Activated CD8-positive, alpha-beta T cell treated with anti-CD3 and anti-CD28 coated beads for 36 hours (primary cell): ENCODE data around the gene NOXA1. TPM values are rescaled to one million over a fixed set of nuclear protein-coding genes. Genes with fewer than 3 reads are reported as not detected.

Experiments
- ATAC-seq: fragments of 200-7000 bp; cut with Tn5 transposase; one replicate; pipeline ENCODE4 v1.10.0; 2021; ENCODE audit warnings: mild to moderate bottlenecking, moderate library complexity
- CTCF ChIA-PET: fragments of 350-600 bp; sonication (Branson Sonifier 250); formaldehyde crosslinking; loops from one replicate; lab custom pipeline; 2021; ENCODE audit warnings: antibody characterized with exemption; lab: Charles Lee
- POLR2A ChIA-PET: fragments of 350-600 bp; sonication (Branson Sonifier 250); formaldehyde crosslinking; loops from one replicate; lab custom pipeline; 2021; ENCODE audit warnings: antibody characterized with exemption; lab: Charles Lee
- DNase-seq: peaks from one replicate; pipeline ENCODE4 v3.0.0-alpha.2; 2020
- H3K27ac Mint-ChIP-seq: one replicate; pipeline ENCODE4 v1.8.0; 2021; ENCODE audit warnings: mild to moderate bottlenecking, mixed read lengths
- H3K27me3 Mint-ChIP-seq: one replicate; pipeline ENCODE4 v1.8.0; 2021; ENCODE audit warnings: mixed read lengths
- H3K36me3 Mint-ChIP-seq: one replicate; pipeline ENCODE4 v1.8.0; 2021; ENCODE audit warnings: low read depth, mixed read lengths
- H3K4me1 Mint-ChIP-seq: one replicate; pipeline ENCODE4 v1.8.0; 2021; ENCODE audit warnings: low read depth, mixed read lengths
- H3K4me3 Mint-ChIP-seq: one replicate; pipeline ENCODE4 v1.8.0; 2021; ENCODE audit warnings: mild to moderate bottlenecking, moderate library complexity, mixed read lengths
- H3K9me3 Mint-ChIP-seq: one replicate; pipeline ENCODE4 v1.8.0; 2021; ENCODE audit warnings: mixed read lengths
- intact Hi-C: fragments of 100-400 bp; cut with micrococcal nuclease; formaldehyde crosslinking; loops from one replicate; pipeline ENCODE4 v1.10.0; 2022
- microRNA-seq: library from miRNA; unstranded; fragments of <30 nt; microRNA quantifications from one replicate; pipeline ENCODE4 v1.2.0, GENCODE V29; 2022; ENCODE audit warnings: borderline microRNAs expressed, borderline replicate concordance
- total RNA-seq, 2 experiments: library from RNA; stranded (reverse); gene quantifications; one replicate each; pipeline ENCODE4 v1.2.3, GENCODE V29; 2021
- TF ChIP-seq, protein P1 (sequence below): fragments of 200-600 bp; IDR thresholded peaks from one replicate; pipeline ENCODE4 v1.8.0; 2022; ENCODE audit warnings: antibody characterized with exemption, mild to moderate bottlenecking

The NOXA1 gene
- total RNA-seq, 2 experiments from 2014 or later: 0.72 to 0.95 TPM

GRCh38 chr9:137480686-137481683, 57.8 kb downstream of the NOXA1 start:
- Mint-ChIP-seq H3K36me3 (peaks cover 4% of the 10 kb centered on the region), H3K4me1 (peaks cover 7% of the 10 kb centered on the region), H3K27ac (no peak overlapping the region), H3K9me3 (peaks cover 5% of the 10 kb centered on the region), H3K27me3 (no peaks in the 10 kb centered on the region), H3K4me3 (no peak overlapping the region)
- ChIA-PET POLR2A (no interaction called here), CTCF (no interaction called here)
- DNase-seq: no peak
- TF ChIP-seq, protein P1, sequence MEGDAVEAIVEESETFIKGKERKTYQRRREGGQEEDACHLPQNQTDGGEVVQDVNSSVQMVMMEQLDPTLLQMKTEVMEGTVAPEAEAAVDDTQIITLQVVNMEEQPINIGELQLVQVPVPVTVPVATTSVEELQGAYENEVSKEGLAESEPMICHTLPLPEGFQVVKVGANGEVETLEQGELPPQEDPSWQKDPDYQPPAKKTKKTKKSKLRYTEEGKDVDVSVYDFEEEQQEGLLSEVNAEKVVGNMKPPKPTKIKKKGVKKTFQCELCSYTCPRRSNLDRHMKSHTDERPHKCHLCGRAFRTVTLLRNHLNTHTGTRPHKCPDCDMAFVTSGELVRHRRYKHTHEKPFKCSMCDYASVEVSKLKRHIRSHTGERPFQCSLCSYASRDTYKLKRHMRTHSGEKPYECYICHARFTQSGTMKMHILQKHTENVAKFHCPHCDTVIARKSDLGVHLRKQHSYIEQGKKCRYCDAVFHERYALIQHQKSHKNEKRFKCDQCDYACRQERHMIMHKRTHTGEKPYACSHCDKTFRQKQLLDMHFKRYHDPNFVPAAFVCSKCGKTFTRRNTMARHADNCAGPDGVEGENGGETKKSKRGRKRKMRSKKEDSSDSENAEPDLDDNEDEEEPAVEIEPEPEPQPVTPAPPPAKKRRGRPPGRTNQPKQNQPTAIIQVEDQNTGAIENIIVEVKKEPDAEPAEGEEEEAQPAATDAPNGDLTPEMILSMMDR: no peak
- intact Hi-C loops: no loop called here
- ATAC-seq: no peak

- Mint-ChIP-seq H3K36me3 (no peaks in the 10 kb centered on the region), H3K9me3 (no peaks in the 10 kb centered on the region), H3K4me3 (no peak overlapping the region), H3K27me3 (no peaks in the 10 kb centered on the region), H3K4me1 (peaks cover 7% of the 10 kb centered on the region), H3K27ac (no peak overlapping the region)
- ChIA-PET CTCF (no interaction called here), POLR2A (no interaction called here)
- intact Hi-C loops: no loop called here
- TF ChIP-seq, protein P1: no peak
- ATAC-seq: no peak
- no peak for DNase-seq
Observed at GRCh38 chr9:137482094-137482781, 59.0 kb downstream of the NOXA1 start.

Small RNA genes lying within 50 kb of the gene (microRNA-seq; reads per million reads assigned to microRNA genes)
- gene MIR7114: 1.2 reads per million

Other genes starting within 250 kb of the NOXA1 start
- 10 to 100 TPM; 38.6 to 39.6 TPM for gene ANAPC2, start 234.8 kb upstream of the NOXA1 start, total RNA-seq
- gene SSNA1, start 234.7 kb upstream of the NOXA1 start, total RNA-seq: 10 to 100 TPM; 53.3 to 58.4 TPM
- 1 to 10 TPM; 5.7 to 6.6 TPM for gene TPRN, start 222.7 kb upstream of the NOXA1 start, total RNA-seq
- 10 to 100 TPM; 29.4 to 29.9 TPM for gene TMEM203, start 217.7 kb upstream of the NOXA1 start, total RNA-seq
- 10 to 100 TPM; 29.5 to 30.7 TPM for gene NDOR1, start 217.7 kb upstream of the NOXA1 start, total RNA-seq
- 10 to 100 TPM in 1 of 2 experiments, 1 to 10 TPM in 1; 8.0 to 10.4 TPM for gene RNF208, start 201.2 kb upstream of the NOXA1 start, total RNA-seq
- under 1 TPM in 1 of 2 experiments, not detected in 1; 0.34 TPM for gene CYSRT1, start 198.2 kb upstream of the NOXA1 start, total RNA-seq
- gene RNF224, start 195.9 kb upstream of the NOXA1 start, total RNA-seq: not detected
- gene SLC34A3, start 192.5 kb upstream of the NOXA1 start, total RNA-seq: not detected
- gene TUBB4B, start 182.1 kb upstream of the NOXA1 start, total RNA-seq: 100 to 1,000 TPM; 228 to 230 TPM
- not detected for gene STPG3, start 172.1 kb upstream of the NOXA1 start, total RNA-seq
- gene NELFB, start 168.1 kb upstream of the NOXA1 start, total RNA-seq: 10 to 100 TPM; 50.9 to 54.3 TPM
- 1 to 10 TPM; 2.9 to 3.0 TPM for gene TOR4A, start 145.7 kb upstream of the NOXA1 start, total RNA-seq
- 1 to 10 TPM; 3.3 to 4.4 TPM for gene NRARP, start 121.1 kb upstream of the NOXA1 start, total RNA-seq
- 1 to 10 TPM; 8.1 to 9.0 TPM for gene EXD3, start 231 bp upstream of the NOXA1 start, total RNA-seq
- gene ENTPD8, start 18.0 kb downstream of the NOXA1 start, total RNA-seq: not detected
- gene NSMF, start 35.9 kb downstream of the NOXA1 start, total RNA-seq: 100 to 1,000 TPM; 112 to 116 TPM
- gene PNPLA7, start 127.0 kb downstream of the NOXA1 start, total RNA-seq: 1 to 10 TPM; 4.8 to 5.0 TPM
- gene MRPL41, start 128.5 kb downstream of the NOXA1 start, total RNA-seq: 10 to 100 TPM; 42.8 to 43.9 TPM
- gene DPH7, start 155.5 kb downstream of the NOXA1 start, total RNA-seq: 10 to 100 TPM; 33.7 to 35.0 TPM
- gene ZMYND19, start 167.1 kb downstream of the NOXA1 start, total RNA-seq: 10 to 100 TPM; 45.9 to 46.5 TPM
- 10 to 100 TPM; 29.0 TPM for gene ARRDC1, start 182.3 kb downstream of the NOXA1 start, total RNA-seq
- gene EHMT1, start 195.6 kb downstream of the NOXA1 start, total RNA-seq: 10 to 100 TPM; 62.1 to 67.1 TPM